ENCODE data around the gene SPDYE4. TPM values are rescaled to one million over a fixed set of nuclear protein-coding genes. Genes with fewer than 3 reads are reported as not detected.

Gene SPDYE4
- total and polyA plus RNA-seq, 2 donors (not counting 1 experiment from before 2014, with no cell fraction given): not detected

GRCh38 chr17:8799570-8800212 lies 41.3 kb upstream of the SPDYE4 start:
- no peak overlapping the region for H3K9ac ChIP-seq (ENCODE audit: insufficient read depth, low read length)
- no peaks in the 10 kb centered on the region for H3K36me3 ChIP-seq (ENCODE audit: control insufficient read depth, insufficient read depth, low read length)
- H3K9me3 ChIP-seq (ENCODE audit: control insufficient read depth, insufficient read depth, low read depth, low read length): no peaks in the 10 kb centered on the region
- no peak overlapping the region for H2AFZ ChIP-seq (ENCODE audit: low read length)
- no peak for TF ChIP-seq EZH2 (IDR thresholded peaks at IDR 0.05; ENCODE audit: low read length, missing control alignments)
- no peak for TF ChIP-seq CTCF (conservative IDR thresholded peaks at IDR 0.05 in 1 of 2, IDR thresholded peaks at IDR 0.05 in 1 of 2; ENCODE audit: low read depth in 1 of 2, low read length in 2 of 2)
- no peaks in the 10 kb centered on the region for H3K4me1 ChIP-seq (ENCODE audit: control insufficient read depth, extremely low read depth, insufficient read depth, low read length)
- no peaks in the 10 kb centered on the region for H3K27me3 ChIP-seq (ENCODE audit: control insufficient read depth, insufficient read depth, low read length)
- no peak overlapping the region for H3K4me3 ChIP-seq (replicated peaks in 1 of 4; ENCODE audit: control extremely low read depth in 1 of 4, insufficient read depth in 1 of 4, low read depth in 3 of 4, low read length in 4 of 4)
- no peaks in the 10 kb centered on the region for H4K20me1 ChIP-seq (ENCODE audit: control insufficient read depth, extremely low read depth, insufficient read depth, low read length)
- no peaks in the 10 kb centered on the region for H3K79me2 ChIP-seq (ENCODE audit: control insufficient read depth, insufficient read depth, low read length)
- DNase-seq (ENCODE audit: low read depth in 2 of 2): peak in 1 of 2 donors; percentile 16
- no peak overlapping the region for H3K27ac ChIP-seq (ENCODE audit: insufficient read depth, low read length)
- H3K4me2 ChIP-seq (ENCODE audit: extremely low read depth, insufficient read depth, low read length): no peak overlapping the region

- DNase-seq (ENCODE audit: low read depth in 2 of 2): no peak
- Histone ChIP-seq H3K79me2 (ENCODE audit: control insufficient read depth, insufficient read depth, low read length) (no peaks in the 10 kb centered on the region), H3K4me3 (replicated peaks in 1 of 4; ENCODE audit: control extremely low read depth in 1 of 4, insufficient read depth in 1 of 4, low read depth in 3 of 4, low read length in 4 of 4) (no peak within 1 kb of the TSS), H3K27ac (ENCODE audit: insufficient read depth, low read length) (no peak within 1 kb of the TSS), H3K36me3 (ENCODE audit: control insufficient read depth, insufficient read depth, low read length) (no peaks in the 10 kb centered on the region), H2AFZ (ENCODE audit: low read length) (no peak within 1 kb of the TSS), H3K27me3 (ENCODE audit: control insufficient read depth, insufficient read depth, low read length) (no peaks in the 10 kb centered on the region), H4K20me1 (ENCODE audit: control insufficient read depth, extremely low read depth, insufficient read depth, low read length) (no peaks in the 10 kb centered on the region), H3K4me2 (ENCODE audit: extremely low read depth, insufficient read depth, low read length) (no peak within 1 kb of the TSS), H3K9me3 (ENCODE audit: control insufficient read depth, insufficient read depth, low read depth, low read length) (no peaks in the 10 kb centered on the region), H3K9ac (ENCODE audit: insufficient read depth, low read length) (no peak within 1 kb of the TSS), H3K4me1 (ENCODE audit: control insufficient read depth, extremely low read depth, insufficient read depth, low read length) (no peaks in the 10 kb centered on the region)
- TF ChIP-seq EZH2 (IDR thresholded peaks at IDR 0.05; ENCODE audit: low read length, missing control alignments): no peak
- no peak for TF ChIP-seq CTCF (conservative IDR thresholded peaks at IDR 0.05 in 1 of 2, IDR thresholded peaks at IDR 0.05 in 1 of 2; ENCODE audit: low read depth in 1 of 2, low read length in 2 of 2)
These were observed 40.7 kb upstream of the SPDYE4 start, which contains the start of gene MFSD6L for GRCh38 chr17:8798846-8799569. Gene MFSD6L, minus strand, starts transcription at chr17:8799365. Its CDS starts 245 bp downstream, at chr17:8799120.

GRCh38 chr17:8798176-8798845 lies 40.0 kb upstream of the SPDYE4 start:
- DNase-seq (ENCODE audit: low read depth in 2 of 2): no peak
- Histone ChIP-seq H3K79me2 (ENCODE audit: control insufficient read depth, insufficient read depth, low read length) (no peaks in the 10 kb centered on the region), H3K36me3 (ENCODE audit: control insufficient read depth, insufficient read depth, low read length) (no peaks in the 10 kb centered on the region), H3K4me2 (ENCODE audit: extremely low read depth, insufficient read depth, low read length) (no peak overlapping the region), H3K4me3 (replicated peaks in 1 of 4; ENCODE audit: control extremely low read depth in 1 of 4, insufficient read depth in 1 of 4, low read depth in 3 of 4, low read length in 4 of 4) (no peak overlapping the region), H3K27me3 (ENCODE audit: control insufficient read depth, insufficient read depth, low read length) (no peaks in the 10 kb centered on the region), H3K4me1 (ENCODE audit: control insufficient read depth, extremely low read depth, insufficient read depth, low read length) (no peaks in the 10 kb centered on the region), H3K9me3 (ENCODE audit: control insufficient read depth, insufficient read depth, low read depth, low read length) (no peaks in the 10 kb centered on the region), H4K20me1 (ENCODE audit: control insufficient read depth, extremely low read depth, insufficient read depth, low read length) (no peaks in the 10 kb centered on the region), H3K9ac (ENCODE audit: insufficient read depth, low read length) (no peak overlapping the region), H3K27ac (ENCODE audit: insufficient read depth, low read length) (no peak overlapping the region), H2AFZ (ENCODE audit: low read length) (no peak overlapping the region)
- TF ChIP-seq EZH2 (IDR thresholded peaks at IDR 0.05; ENCODE audit: low read length, missing control alignments): no peak
- no peak for TF ChIP-seq CTCF (conservative IDR thresholded peaks at IDR 0.05 in 1 of 2, IDR thresholded peaks at IDR 0.05 in 1 of 2; ENCODE audit: low read depth in 1 of 2, low read length in 2 of 2)
